HUES64 (cell line): ENCODE data around the gene PRR22.

ENCODE experiments used
- H3K27ac ChIP-seq: 2 replicates; pipeline ENCODE4 v1.7.0; 2013; ENCODE audit warnings: low read depth, low read length, inconsistent platforms
- H3K27me3 ChIP-seq: 2 replicates; pipeline ENCODE4 v1.6.1; 2013; ENCODE audit warnings: mild to moderate bottlenecking, low read length; ENCODE audit not compliant: insufficient read depth
- H3K36me3 ChIP-seq: 2 replicates; pipeline ENCODE4 v1.6.1; 2013; ENCODE audit warnings: mild to moderate bottlenecking, low read length; ENCODE audit not compliant: insufficient read depth
- H3K4me1 ChIP-seq: 2 replicates; pipeline ENCODE4 v1.6.1; 2013; ENCODE audit warnings: mild to moderate bottlenecking, low read length, moderate library complexity; ENCODE audit not compliant: insufficient read depth
- H3K4me3 ChIP-seq: 2 replicates; pipeline ENCODE4 v1.5.1; 2013; ENCODE audit warnings: mild to moderate bottlenecking, low read length, moderate library complexity
- H3K9ac ChIP-seq: 2 replicates; pipeline ENCODE4 v1.6.1; 2013; ENCODE audit warnings: mild to moderate bottlenecking, low read depth, low read length
- H3K9me3 ChIP-seq: 2 replicates; pipeline ENCODE4 v1.6.1; 2013; ENCODE audit warnings: low read depth, low read length; ENCODE audit not compliant: insufficient read depth
- WGBS: fragments of 150-250, 120-280 bp; methylation state at CpG from one replicate; pipeline ENCODE4 v1.1.7; 2013; ENCODE audit warnings: missing lambda C conversion rate; 5-methylcytosine and 5-hydroxymethylcytosine counted together

The PRR22 gene

GRCh38 chr19:5825178-5825577 lies 40.6 kb upstream of the PRR22 start:
- H3K9ac ChIP-seq: no peak overlapping the region
- no peak overlapping the region for H3K4me3 ChIP-seq
- H3K9me3 ChIP-seq: no peaks in the 10 kb centered on the region
- H3K4me1 ChIP-seq: peaks cover 3% of the 10 kb centered on the region; the same call in 1 of the 2 replicates
- 95% methylated on average over 21 of the region's 21 CpGs for WGBS
- H3K27ac ChIP-seq: no peak overlapping the region
- H3K36me3 ChIP-seq: no peaks in the 10 kb centered on the region
- no peaks in the 10 kb centered on the region for H3K27me3 ChIP-seq

GRCh38 chr19:5824751-5825150 lies 40.2 kb upstream of the PRR22 start:
- Histone ChIP-seq H3K27ac (no peak overlapping the region), H3K27me3 (no peaks in the 10 kb centered on the region), H3K9me3 (no peaks in the 10 kb centered on the region), H3K9ac (no peak overlapping the region), H3K4me1 (peaks cover 3% of the 10 kb centered on the region; the same call in 1 of the 2 replicates), H3K4me3 (no peak overlapping the region), H3K36me3 (no peaks in the 10 kb centered on the region)
- 89% methylated on average over 10 of the region's 10 CpGs for WGBS

DNA sequence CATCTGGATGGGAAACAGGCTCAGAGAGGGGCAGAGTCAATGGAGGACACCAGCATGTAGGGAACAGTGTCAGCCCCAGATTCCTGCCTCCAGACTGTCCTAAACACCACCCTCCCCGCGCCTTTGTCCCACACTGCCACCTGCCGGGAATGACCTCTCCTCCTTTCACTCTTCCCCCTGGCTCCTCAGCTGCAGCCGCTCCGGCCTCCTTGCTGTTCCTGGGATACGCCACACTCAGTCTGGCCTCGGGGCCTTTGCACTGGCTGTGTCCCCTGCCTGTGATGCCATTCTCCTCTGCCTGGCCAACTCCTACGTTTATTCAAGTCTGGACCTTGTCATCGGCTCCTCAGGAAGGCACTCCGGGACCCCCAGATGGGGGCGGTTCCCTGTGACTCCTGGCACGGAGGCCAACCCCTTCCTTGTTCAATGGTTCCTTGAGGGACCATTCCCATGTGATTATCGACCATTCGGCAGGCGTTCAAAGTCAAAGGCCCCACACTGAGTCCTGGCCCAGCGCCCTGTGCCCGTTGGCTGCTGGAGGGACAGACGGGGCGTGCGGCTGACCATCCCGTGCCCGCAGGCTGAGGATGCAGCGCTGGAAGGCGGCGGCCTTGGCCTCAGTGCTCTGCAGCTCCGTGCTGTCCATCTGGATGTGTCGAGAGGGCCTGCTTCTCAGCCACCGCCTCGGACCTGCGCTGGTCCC lies 39.2 kb upstream of the PRR22 start:
- WGBS: 83% methylated on average over 30 of the region's 30 CpGs
- Histone ChIP-seq H3K9ac (no peak overlapping the region), H3K4me3 (no peak overlapping the region), H3K4me1 (peaks cover 3% of the 10 kb centered on the region; the same call in 1 of the 2 replicates), H3K36me3 (no peaks in the 10 kb centered on the region), H3K9me3 (no peaks in the 10 kb centered on the region), H3K27me3 (no peaks in the 10 kb centered on the region), H3K27ac (no peak overlapping the region)

GRCh38 chr19:5822181-5822844 lies 37.8 kb upstream of the PRR22 start:
- 88% methylated on average over 30 of the region's 30 CpGs for WGBS
- no peak overlapping the region for H3K9ac ChIP-seq
- no peaks in the 10 kb centered on the region for H3K9me3 ChIP-seq
- no peaks in the 10 kb centered on the region for H3K27me3 ChIP-seq
- no peaks in the 10 kb centered on the region for H3K36me3 ChIP-seq
- H3K27ac ChIP-seq: no peak overlapping the region
- H3K4me1 ChIP-seq: peaks cover 3% of the 10 kb centered on the region; the same call in 1 of the 2 replicates
- no peak overlapping the region for H3K4me3 ChIP-seq

DNA sequence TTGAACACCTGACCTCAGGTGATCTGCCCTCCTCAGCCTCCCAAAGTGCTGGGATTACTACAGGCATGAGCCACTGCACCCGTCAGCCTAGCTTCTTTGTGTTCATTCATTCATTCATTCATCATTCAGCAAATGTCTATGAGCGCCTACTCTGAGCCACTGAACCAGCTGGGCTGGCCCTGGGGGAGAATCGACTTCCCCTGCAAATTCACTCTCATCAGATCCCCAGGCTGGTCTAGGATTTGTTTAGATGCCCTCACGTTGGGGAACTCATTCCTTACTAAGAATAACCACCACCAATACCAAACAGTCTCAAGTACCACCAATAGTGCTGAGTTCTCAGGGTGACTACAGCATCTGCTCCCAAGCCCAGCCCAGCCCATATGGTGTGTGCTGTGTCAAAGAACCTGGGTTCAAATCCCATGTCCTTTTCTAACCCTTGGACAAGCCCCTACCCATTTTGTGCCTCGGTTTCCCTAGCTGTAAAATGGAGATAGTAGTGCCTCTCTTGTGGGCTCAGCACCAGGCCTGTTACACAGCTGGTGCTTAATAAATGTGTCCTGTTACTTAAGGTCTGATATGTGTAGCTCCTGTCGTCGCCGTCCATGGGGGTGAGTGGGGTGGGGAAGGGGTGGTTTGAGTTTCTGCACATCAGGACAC lies 37.1 kb upstream of the PRR22 start:
- no peaks in the 10 kb centered on the region for H3K9me3 ChIP-seq
- no peaks in the 10 kb centered on the region for H3K36me3 ChIP-seq
- H3K4me1 ChIP-seq: peaks cover 3% of the 10 kb centered on the region; the same call in 1 of the 2 replicates
- H3K9ac ChIP-seq: no peak overlapping the region
- H3K27me3 ChIP-seq: no peaks in the 10 kb centered on the region
- H3K4me3 ChIP-seq: no peak overlapping the region
- 78% methylated on average over 8 of the region's 8 CpGs for WGBS
- no peak overlapping the region for H3K27ac ChIP-seq

- Histone ChIP-seq H3K4me3 (no peak overlapping the region), H3K36me3 (no peaks in the 10 kb centered on the region), H3K27me3 (no peaks in the 10 kb centered on the region), H3K9me3 (no peaks in the 10 kb centered on the region), H3K27ac (no peak overlapping the region), H3K4me1 (no peaks in the 10 kb centered on the region), H3K9ac (no peak overlapping the region)
- WGBS: 78% methylated on average over 6 of the region's 6 CpGs
Measured at GRCh38 chr19:5820785-5821184, 36.2 kb upstream of the PRR22 start.

- no peaks in the 10 kb centered on the region for H3K9me3 ChIP-seq
- H3K36me3 ChIP-seq: no peaks in the 10 kb centered on the region
- H3K27me3 ChIP-seq: no peaks in the 10 kb centered on the region
- no peak overlapping the region for H3K9ac ChIP-seq
- no peak overlapping the region for H3K4me3 ChIP-seq
- 95% methylated on average over 10 of the region's 10 CpGs for WGBS
- no peak overlapping the region for H3K27ac ChIP-seq
- H3K4me1 ChIP-seq: no peaks in the 10 kb centered on the region
Measured at GRCh38 chr19:5818594-5818993, 34.0 kb upstream of the PRR22 start.

- Histone ChIP-seq H3K9ac (no peak overlapping the region), H3K27ac (no peak overlapping the region), H3K9me3 (no peaks in the 10 kb centered on the region), H3K36me3 (no peaks in the 10 kb centered on the region), H3K4me3 (no peak overlapping the region), H3K27me3 (no peaks in the 10 kb centered on the region), H3K4me1 (no peaks in the 10 kb centered on the region)
- 96% methylated on average over 2 of the region's 2 CpGs for WGBS
Measured at GRCh38 chr19:5817218-5817617, 32.7 kb upstream of the PRR22 start.

GRCh38 chr19:5814852-5815246 lies 30.3 kb upstream of the PRR22 start:
- Histone ChIP-seq H3K27me3 (no peaks in the 10 kb centered on the region), H3K36me3 (no peaks in the 10 kb centered on the region), H3K4me1 (no peaks in the 10 kb centered on the region), H3K9me3 (no peaks in the 10 kb centered on the region), H3K9ac (peak overlapping the region; percentile 36; the same call in 1 of the 2 replicates), H3K4me3 (no peak overlapping the region), H3K27ac (no peak overlapping the region)
- 80% methylated on average over 11 of the region's 11 CpGs for WGBS

GRCh38 chr19:5814123-5814851 lies 29.7 kb upstream of the PRR22 start:
- Histone ChIP-seq H3K9me3 (no peaks in the 10 kb centered on the region), H3K4me1 (no peaks in the 10 kb centered on the region), H3K36me3 (no peaks in the 10 kb centered on the region), H3K4me3 (no peak overlapping the region), H3K9ac (peak overlapping the region; percentile 36; the same call in 1 of the 2 replicates), H3K27me3 (no peaks in the 10 kb centered on the region), H3K27ac (no peak overlapping the region)
- 91% methylated on average over 9 of the region's 9 CpGs for WGBS

- 96% methylated on average over 4 of the region's 4 CpGs for WGBS
Measured at GRCh38 chr19:5811117-5811516, 26.6 kb upstream of the PRR22 start.

More at GRCh38 chr19:5811117-5811516, 26.6 kb upstream of the PRR22 start:
- Histone ChIP-seq H3K27me3 (no peaks in the 10 kb centered on the region), H3K27ac (no peak overlapping the region), H3K36me3 (no peaks in the 10 kb centered on the region), H3K4me1 (no peaks in the 10 kb centered on the region), H3K9me3 (no peaks in the 10 kb centered on the region), H3K4me3 (no peak overlapping the region), H3K9ac (no peak overlapping the region)
